Uterus (tissue), 4 donors: ENCODE measurements around the gene ACOT11. TPM values are rescaled to one million over a fixed set of nuclear protein-coding genes. Genes with fewer than 3 reads are reported as not detected.
A peak's percentile ranks its signal among the peaks of the same experiment; 100 is the strongest.

Experiments
- DNase-seq, 2 donors: peaks; one replicate each; pipeline ENCODE4 v3.0.0-alpha.2; 2019 to 2020
- H3K27ac ChIP-seq, 2 donors: fragments of 200-600 bp; sonication (generic); 1 replicate in 1 of 2; 2 replicates in 1 of 2; pipeline ENCODE4 v1.5.1; 2016 to 2018
- H3K27me3 ChIP-seq, 2 donors: fragments of 200-600 bp; sonication (generic); one replicate each; pipeline ENCODE4 v1.5.1; 2018 to 2019; ENCODE audit warnings: control low read depth in 1 of 2
- H3K36me3 ChIP-seq, 2 donors: fragments of 200-600 bp; sonication (generic); one replicate each; pipeline ENCODE4 v1.5.1; 2019; ENCODE audit warnings: control low read depth in 1 of 2
- H3K4me1 ChIP-seq, 2 donors: fragments of 200-600 bp; sonication (generic); one replicate each; pipeline ENCODE4 v1.5.1; 2018 to 2019; ENCODE audit warnings: control low read depth in 1 of 2
- H3K4me3 ChIP-seq, 2 donors: fragments of 200-600 bp; sonication (generic); 1 replicate in 1 of 2; 2 replicates in 1 of 2; pipeline ENCODE4 v1.5.1; 2018 to 2019; ENCODE audit warnings: mild to moderate bottlenecking in 1 of 2
- H3K9me3 ChIP-seq, 2 donors: fragments of 200-600 bp; sonication (generic); one replicate each; pipeline ENCODE4 v1.5.1; 2019; ENCODE audit warnings: control low read depth in 1 of 2
- POLR2A ChIP-seq, 2 donors: fragments of 450-650 bp; IDR thresholded peaks; one replicate each; pipeline ENCODE4 v1.6.1; 2016; ENCODE audit warnings: antibody characterized with exemption in 2 of 2, mild to moderate bottlenecking in 1 of 2, moderate library complexity in 1 of 2
- intact Hi-C: fragments of 100-400 bp; cut with DNase I; formaldehyde crosslinking; loops from one replicate; pipeline ENCODE4 v1.15.1; 2023; ENCODE audit warnings: low total_unique reads
- total RNA-seq, 4 donors: library from RNA; depleted of rRNA in 3 of 4; stranded (reverse); fragments of >200 nt in 3 of 4; gene quantifications; one replicate each; pipeline versions ENCODE4 v1.1.0 to v1.2.4, GENCODE V29; 2014 to 2023
- TF ChIP-seq, protein P1 (sequence below), 4 experiments: fragments of 200-600 bp in 2 of 4; fragments of 450-650 bp in 2 of 4; sonication (generic) in 2 of 4; IDR thresholded peaks; one replicate each; pipeline ENCODE4 v1.5.1; 2016 to 2019; ENCODE audit warnings: antibody characterized with exemption in 4 of 4, mild to moderate bottlenecking in 2 of 4, moderate library complexity in 1 of 4
- donor health status: DM: yes; HTN: yes; CAD: no.

Gene ACOT11
- total RNA-seq, 4 donors from 2014 or later: 2.4 to 17.1 (median 10.1) TPM

- no peak for DNase-seq
- H3K36me3 ChIP-seq: no peaks in the 10 kb centered on the region
- peak overlapping the region; percentile 34 to 48 for H3K4me3 ChIP-seq
- TF ChIP-seq POLR2A (IDR thresholded peaks at IDR 0.05): no peak
- TF ChIP-seq, protein P1, sequence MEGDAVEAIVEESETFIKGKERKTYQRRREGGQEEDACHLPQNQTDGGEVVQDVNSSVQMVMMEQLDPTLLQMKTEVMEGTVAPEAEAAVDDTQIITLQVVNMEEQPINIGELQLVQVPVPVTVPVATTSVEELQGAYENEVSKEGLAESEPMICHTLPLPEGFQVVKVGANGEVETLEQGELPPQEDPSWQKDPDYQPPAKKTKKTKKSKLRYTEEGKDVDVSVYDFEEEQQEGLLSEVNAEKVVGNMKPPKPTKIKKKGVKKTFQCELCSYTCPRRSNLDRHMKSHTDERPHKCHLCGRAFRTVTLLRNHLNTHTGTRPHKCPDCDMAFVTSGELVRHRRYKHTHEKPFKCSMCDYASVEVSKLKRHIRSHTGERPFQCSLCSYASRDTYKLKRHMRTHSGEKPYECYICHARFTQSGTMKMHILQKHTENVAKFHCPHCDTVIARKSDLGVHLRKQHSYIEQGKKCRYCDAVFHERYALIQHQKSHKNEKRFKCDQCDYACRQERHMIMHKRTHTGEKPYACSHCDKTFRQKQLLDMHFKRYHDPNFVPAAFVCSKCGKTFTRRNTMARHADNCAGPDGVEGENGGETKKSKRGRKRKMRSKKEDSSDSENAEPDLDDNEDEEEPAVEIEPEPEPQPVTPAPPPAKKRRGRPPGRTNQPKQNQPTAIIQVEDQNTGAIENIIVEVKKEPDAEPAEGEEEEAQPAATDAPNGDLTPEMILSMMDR (IDR thresholded peaks at IDR 0.05): no peak
- intact Hi-C loops: no loop called here
- no peaks in the 10 kb centered on the region for H3K9me3 ChIP-seq
- H3K27ac ChIP-seq: peak overlapping the region; percentile 81 to 89
- H3K4me1 ChIP-seq: peaks cover 0 to 15% of the 10 kb centered on the region in 2 donors
- no peaks in the 10 kb centered on the region for H3K27me3 ChIP-seq
These were observed 5.0 kb upstream of the ACOT11 start for GRCh38 chr1:54542962-54543539.

DNA sequence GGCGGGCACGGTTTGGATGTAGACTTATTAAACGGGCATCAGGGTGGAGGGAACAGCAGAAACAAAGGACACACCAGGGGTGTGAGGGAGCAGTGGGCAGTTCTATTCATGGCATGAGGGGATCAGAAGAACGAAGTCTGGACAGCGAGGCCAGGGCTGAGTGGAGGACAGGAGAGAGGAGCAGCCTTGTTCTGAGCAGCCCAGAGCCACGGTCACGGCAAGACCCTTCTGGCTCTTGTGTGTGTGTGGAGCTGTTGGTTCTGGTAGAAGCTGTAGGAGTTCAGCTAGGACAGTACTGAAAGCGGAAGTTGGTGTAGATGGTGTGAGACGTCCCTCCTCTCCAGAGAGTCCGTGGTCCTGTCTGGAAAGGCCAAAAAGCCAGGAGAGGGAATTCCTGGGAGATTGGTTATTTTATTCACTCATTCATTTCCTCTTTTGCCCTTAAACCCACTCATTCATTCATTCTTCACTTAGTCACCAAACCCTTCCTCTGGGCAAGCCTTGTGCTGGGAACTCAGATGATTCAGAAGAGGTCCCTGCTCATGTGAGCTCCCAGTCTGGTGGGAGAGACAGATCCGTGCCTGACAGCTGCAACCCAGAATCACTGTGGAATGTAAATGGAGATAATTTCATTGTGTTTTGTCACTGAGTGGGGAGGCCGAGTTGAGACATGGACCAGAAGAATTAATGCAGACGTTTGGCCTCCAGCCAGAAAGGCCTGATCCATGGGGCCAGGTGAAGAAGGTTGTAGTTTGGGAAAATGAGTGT lies 4.1 kb upstream of the ACOT11 start:
- Histone ChIP-seq H3K4me1 (peaks cover 0 to 15% of the 10 kb centered on the region in 2 donors), H3K9me3 (no peaks in the 10 kb centered on the region), H3K27me3 (no peaks in the 10 kb centered on the region), H3K36me3 (no peaks in the 10 kb centered on the region), H3K27ac (peak overlapping the region in 1 of 2 donors; percentile 89), H3K4me3 (no peak overlapping the region)
- no peak for TF ChIP-seq POLR2A (IDR thresholded peaks at IDR 0.05)
- TF ChIP-seq, protein P1 (IDR thresholded peaks at IDR 0.05): no peak
- no peak for DNase-seq
- intact Hi-C loops: no loop called here

DNA sequence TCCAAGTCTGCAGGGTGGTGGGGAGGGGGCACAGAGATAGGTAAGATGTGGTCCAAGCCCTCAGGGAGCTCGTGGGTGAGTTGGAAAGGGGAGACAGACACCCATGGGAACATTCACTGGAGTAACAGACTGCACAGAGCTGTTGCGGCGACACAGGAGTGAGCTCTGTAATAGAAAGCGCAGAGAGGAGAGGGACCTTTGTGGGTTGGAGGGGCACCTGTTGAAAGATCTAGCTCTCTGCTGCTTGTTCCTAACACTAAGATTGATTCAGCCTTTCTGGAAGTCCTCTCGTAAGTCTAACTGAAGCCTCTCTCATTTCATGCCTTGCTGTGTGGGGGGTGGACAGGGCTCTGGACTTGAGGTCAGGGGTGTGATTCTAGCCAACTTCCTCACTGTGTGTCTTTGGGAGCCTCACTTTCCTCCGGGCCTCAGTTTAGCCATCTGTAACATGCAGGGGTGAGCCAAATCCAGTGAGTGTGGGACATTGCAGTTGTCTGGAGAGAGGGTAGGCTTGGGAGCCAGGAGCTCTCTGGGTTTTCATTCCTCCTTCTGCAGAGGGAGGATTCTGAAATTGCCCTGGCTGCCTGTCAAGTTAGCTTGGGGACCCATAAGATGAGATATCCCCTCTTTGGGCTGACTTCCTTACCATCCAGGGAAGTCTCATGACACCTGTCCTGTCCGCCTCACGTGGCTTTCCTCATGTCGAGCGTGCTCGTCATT lies 2.0 kb upstream of the ACOT11 start:
- H3K27me3 ChIP-seq: no peaks in the 10 kb centered on the region
- no peak for DNase-seq
- no peak overlapping the region for H3K27ac ChIP-seq
- H3K9me3 ChIP-seq: no peaks in the 10 kb centered on the region
- intact Hi-C loops: no loop called here
- peaks cover 0 to 15% of the 10 kb centered on the region in 2 donors for H3K4me1 ChIP-seq
- H3K36me3 ChIP-seq: no peaks in the 10 kb centered on the region
- no peak for TF ChIP-seq POLR2A (IDR thresholded peaks at IDR 0.05)
- TF ChIP-seq, protein P1 (IDR thresholded peaks at IDR 0.05): no peak
- no peak overlapping the region for H3K4me3 ChIP-seq

DNA sequence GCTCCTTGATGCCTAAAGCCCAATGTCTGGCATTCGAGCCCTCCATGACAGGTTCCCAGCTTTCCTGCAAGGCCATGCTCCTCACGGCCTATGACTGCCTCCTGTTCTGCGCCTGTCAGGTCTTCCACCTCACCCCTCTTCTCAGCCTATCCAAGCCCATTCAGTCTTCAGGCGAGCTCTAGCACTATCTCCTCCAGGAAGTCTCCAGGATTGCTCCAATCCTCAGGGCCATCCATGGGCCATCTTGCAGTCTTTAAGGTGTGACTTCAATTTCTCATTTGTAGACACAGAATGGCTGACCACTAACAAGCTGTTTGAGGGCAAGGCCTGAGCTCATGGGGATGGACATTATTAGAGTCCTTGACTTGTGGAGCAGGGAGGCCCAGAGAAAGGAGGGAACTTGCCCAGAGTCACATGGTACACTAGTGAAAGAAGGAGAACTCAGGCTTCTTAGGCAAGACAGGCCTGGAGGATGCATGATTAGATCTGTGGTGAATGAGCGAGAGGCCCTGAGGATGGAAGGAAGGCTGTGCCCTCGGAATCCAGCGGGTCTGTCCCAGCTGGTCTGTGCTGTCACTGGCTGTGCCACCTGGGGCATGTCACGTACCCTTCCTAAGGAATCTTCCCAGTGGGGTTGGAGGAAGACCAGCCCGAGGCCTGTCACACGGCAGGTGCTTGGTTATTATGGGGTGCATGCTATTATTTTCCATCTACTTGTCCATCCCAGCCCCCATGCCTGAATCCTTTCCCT lies 1.2 kb upstream of the ACOT11 start:
- Histone ChIP-seq H3K4me3 (no peak overlapping the region), H3K27me3 (no peaks in the 10 kb centered on the region), H3K9me3 (no peaks in the 10 kb centered on the region), H3K27ac (peak overlapping the region; percentile 78 to 90), H3K36me3 (no peaks in the 10 kb centered on the region), H3K4me1 (peaks cover 0 to 11% of the 10 kb centered on the region in 2 donors)
- DNase-seq: no peak
- TF ChIP-seq, protein P1 (IDR thresholded peaks at IDR 0.05): no peak
- no peak for TF ChIP-seq POLR2A (IDR thresholded peaks at IDR 0.05)
- intact Hi-C loops: no loop called here
